ELR (cell line): ENCODE data around the gene VCPKMT.

Experiments used
- DNase-seq: peaks from one replicate; pipeline ENCODE4 v3.0.0-alpha.2; 2015; ENCODE audit warnings: low read depth

The VCPKMT gene

GRCh38 chr14:50116181-50116956 lies at the start of gene VCPKMT:
VCPKMT (minus strand) TSS chr14:50116572; CDS start chr14:50116552, 20 bp downstream.
- DNase-seq: peak; percentile 94

- no peak for DNase-seq
These were observed 39.7 kb upstream of the VCPKMT start for GRCh38 chr14:50156111-50156510.

- no peak for DNase-seq
These were observed 32.4 kb upstream of the VCPKMT start for GRCh38 chr14:50148799-50149198.

GRCh38 chr14:50139192-50139591 lies 22.8 kb upstream of the VCPKMT start:
- peak; percentile 8 for DNase-seq

- DNase-seq: no peak
These were observed 11.4 kb upstream of the VCPKMT start for GRCh38 chr14:50127802-50128201.

GRCh38 chr14:50123062-50123461 lies 6.7 kb upstream of the VCPKMT start:
- no peak for DNase-seq

- DNase-seq: no peak
These were observed 5.9 kb upstream of the VCPKMT start for GRCh38 chr14:50122291-50122690.

- DNase-seq: no peak
These were observed 5.1 kb upstream of the VCPKMT start for GRCh38 chr14:50121486-50121885.

GRCh38 chr14:50117456-50117855 lies 1.1 kb upstream of the VCPKMT start:
- no peak for DNase-seq

- DNase-seq: no peak
These were observed 594 bp upstream of the VCPKMT start for GRCh38 chr14:50116966-50117365.

- DNase-seq: no peak
These were observed 2.9 kb downstream of the VCPKMT start for GRCh38 chr14:50113381-50114035.

GRCh38 chr14:50110323-50111037 lies 5.9 kb downstream of the VCPKMT start:
- DNase-seq: no peak

- DNase-seq: peak; percentile 63
These were observed 7.0 kb downstream of the VCPKMT start for GRCh38 chr14:50109342-50109741.

- DNase-seq: no peak
These were observed 8.5 kb downstream of the VCPKMT start for GRCh38 chr14:50107850-50108249.

GRCh38 chr14:50106178-50106577 lies 10.2 kb downstream of the VCPKMT start:
- no peak for DNase-seq

GRCh38 chr14:50103558-50103957 lies 12.8 kb downstream of the VCPKMT start:
- no peak for DNase-seq

- no peak for DNase-seq
These were observed 15.0 kb downstream of the VCPKMT start for GRCh38 chr14:50101417-50101816.

- DNase-seq: no peak
These were observed 15.6 kb downstream of the VCPKMT start for GRCh38 chr14:50100805-50101204.

- DNase-seq: peak; percentile 74
These were observed 17.0 kb downstream of the VCPKMT start for GRCh38 chr14:50099335-50099734.

GRCh38 chr14:50095895-50096294 lies 20.5 kb downstream of the VCPKMT start:
- no peak for DNase-seq

- no peak for DNase-seq
These were observed 22.2 kb downstream of the VCPKMT start for GRCh38 chr14:50094056-50094755.

- no peak for DNase-seq
These were observed 22.9 kb downstream of the VCPKMT start for GRCh38 chr14:50093496-50093895.
